ENCODE data around the gene KRT7.

Gene KRT7

GRCh38 chr12:52247622-52248540, 14.8 kb downstream of the KRT7 start:
- ChIA-PET POLR2A (no interaction called here), CTCF (interaction anchor here (4.1 to 13.9 kb wide), 2 partner anchors 30 to 80 kb away, joined by 16 to 128 read pairs; no protein-coding TSS in a partner anchor)
- TF ChIP-seq CTCF (IDR thresholded peaks at IDR 0.05; ENCODE audit: insufficient read depth, low read length, missing control alignments), result no peak
- no peak for DNase-seq (ENCODE audit: low read depth, low spot score)
- H3K4me3 ChIP-seq (ENCODE audit: low read depth, low read length), result no peak overlapping the region

GRCh38 chr12:52248541-52249461, 15.8 kb downstream of the KRT7 start:
- no peak for TF ChIP-seq CTCF (IDR thresholded peaks at IDR 0.05; ENCODE audit: insufficient read depth, low read length, missing control alignments)
- ChIA-PET CTCF (interaction anchor here (1.2 to 13.9 kb wide), 2 partner anchors 11 to 30 kb away, joined by 6 to 128 read pairs; no protein-coding TSS in a partner anchor), POLR2A (interaction anchor here (0.5 kb wide), 1 partner anchor 105 kb away, joined by 3 read pairs; no protein-coding TSS in a partner anchor)
- no peak for DNase-seq (ENCODE audit: low read depth, low spot score)
- H3K4me3 ChIP-seq (ENCODE audit: low read depth, low read length), result no peak overlapping the region

- DNase-seq (ENCODE audit: low read depth, low spot score), result no peak
- ChIA-PET CTCF (interaction anchor here (1.0 to 13.9 kb wide), 4 partner anchors 10 to 92 kb away, joined by 3 to 128 read pairs (median 4); no protein-coding TSS in a partner anchor), POLR2A (no interaction called here)
- no peak overlapping the region for H3K4me3 ChIP-seq (ENCODE audit: low read depth, low read length)
- TF ChIP-seq CTCF (IDR thresholded peaks at IDR 0.05; ENCODE audit: insufficient read depth, low read length, missing control alignments), result no peak
Measured at GRCh38 chr12:52249511-52250047, 16.5 kb downstream of the KRT7 start.

- no peak for DNase-seq (ENCODE audit: low read depth, low spot score)
- ChIA-PET POLR2A (no interaction called here), CTCF (interaction anchor here (0.6 to 13.9 kb wide), 9 partner anchors 9 to 93 kb away, joined by 3 to 128 read pairs (median 5); no protein-coding TSS in a partner anchor)
- no peak overlapping the region for H3K4me3 ChIP-seq (ENCODE audit: low read depth, low read length)
- no peak for TF ChIP-seq CTCF (IDR thresholded peaks at IDR 0.05; ENCODE audit: insufficient read depth, low read length, missing control alignments)
Measured at GRCh38 chr12:52250048-52250990, 17.3 kb downstream of the KRT7 start.

- DNase-seq (ENCODE audit: low read depth, low spot score), result no peak
- ChIA-PET CTCF (interaction anchor here (1.2 to 13.9 kb wide), 8 partner anchors 12 to 94 kb away, joined by 3 to 128 read pairs (median 6); no protein-coding TSS in a partner anchor), POLR2A (no interaction called here)
- no peak overlapping the region for H3K4me3 ChIP-seq (ENCODE audit: low read depth, low read length)
- no peak for TF ChIP-seq CTCF (IDR thresholded peaks at IDR 0.05; ENCODE audit: insufficient read depth, low read length, missing control alignments)
Measured at GRCh38 chr12:52251367-52252051, 18.5 kb downstream of the KRT7 start.
